ENCODE data around the gene RAB43.

The RAB43 gene

DNA sequence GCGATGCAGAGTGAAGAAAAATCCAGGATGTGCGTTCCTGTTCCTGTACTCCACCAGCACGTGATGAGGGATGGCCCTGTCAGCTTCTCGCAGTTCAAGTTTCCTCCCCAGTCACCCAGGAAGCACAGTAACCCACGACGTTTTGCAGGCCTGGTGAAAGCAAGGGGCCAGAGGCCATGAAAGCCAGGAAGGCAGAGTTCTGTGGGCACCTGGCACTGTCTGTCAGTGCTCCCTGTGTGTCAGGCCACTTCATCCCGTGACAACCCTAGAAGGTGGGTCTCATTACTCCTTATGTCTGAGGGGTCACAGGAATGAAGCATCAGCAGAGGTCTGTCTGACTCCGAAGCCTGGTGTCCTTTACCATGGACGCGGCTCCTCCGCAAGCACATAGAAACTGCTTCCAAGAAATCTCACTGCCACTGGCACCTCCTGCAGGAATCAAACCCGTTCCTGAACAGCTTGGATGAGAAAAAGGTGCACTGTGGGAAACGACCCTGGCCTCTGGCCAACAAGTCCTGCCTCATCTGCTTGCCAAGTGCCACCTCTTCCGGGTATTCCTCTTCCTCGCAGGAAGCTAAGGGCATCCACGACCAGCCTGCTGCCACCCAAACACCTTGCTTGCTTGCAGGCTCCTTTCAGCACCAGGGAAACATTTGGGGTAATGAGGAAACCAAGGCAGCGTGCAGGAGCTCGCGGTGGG lies 14.6 kb downstream of the RAB43 start:
- no peaks in the 10 kb centered on the region for H3K36me3 ChIP-seq (ENCODE audit: low read depth)
- no peak overlapping the region for H3K27ac ChIP-seq (ENCODE audit: poor library complexity, severe bottlenecking)
- TF ChIP-seq CTCF (IDR thresholded peaks at IDR 0.05; ENCODE audit: poor library complexity, severe bottlenecking), result no peak
- DNase-seq (ENCODE audit: low spot score), result no peak
- ATAC-seq (ENCODE audit: low read depth), result no peak
- no peaks in the 10 kb centered on the region for H3K9me3 ChIP-seq (ENCODE audit: severe bottlenecking)
- no peaks in the 10 kb centered on the region for H3K27me3 ChIP-seq (ENCODE audit: insufficient read depth, poor library complexity, severe bottlenecking)
- no peak overlapping the region for H3K4me3 ChIP-seq (ENCODE audit: severe bottlenecking)
- H3K4me1 ChIP-seq (ENCODE audit: insufficient read depth, poor library complexity, severe bottlenecking), result no peaks in the 10 kb centered on the region

GRCh38 chr3:129106320-129106719 lies 15.3 kb downstream of the RAB43 start:
- Histone ChIP-seq H3K27me3 (ENCODE audit: insufficient read depth, poor library complexity, severe bottlenecking) (no peaks in the 10 kb centered on the region), H3K27ac (ENCODE audit: poor library complexity, severe bottlenecking) (no peak overlapping the region), H3K36me3 (ENCODE audit: low read depth) (no peaks in the 10 kb centered on the region), H3K9me3 (ENCODE audit: severe bottlenecking) (no peaks in the 10 kb centered on the region), H3K4me1 (ENCODE audit: insufficient read depth, poor library complexity, severe bottlenecking) (no peaks in the 10 kb centered on the region), H3K4me3 (ENCODE audit: severe bottlenecking) (no peak overlapping the region)
- DNase-seq (ENCODE audit: low spot score), result no peak
- ATAC-seq (ENCODE audit: low read depth), result no peak
- no peak for TF ChIP-seq CTCF (IDR thresholded peaks at IDR 0.05; ENCODE audit: poor library complexity, severe bottlenecking)

DNA sequence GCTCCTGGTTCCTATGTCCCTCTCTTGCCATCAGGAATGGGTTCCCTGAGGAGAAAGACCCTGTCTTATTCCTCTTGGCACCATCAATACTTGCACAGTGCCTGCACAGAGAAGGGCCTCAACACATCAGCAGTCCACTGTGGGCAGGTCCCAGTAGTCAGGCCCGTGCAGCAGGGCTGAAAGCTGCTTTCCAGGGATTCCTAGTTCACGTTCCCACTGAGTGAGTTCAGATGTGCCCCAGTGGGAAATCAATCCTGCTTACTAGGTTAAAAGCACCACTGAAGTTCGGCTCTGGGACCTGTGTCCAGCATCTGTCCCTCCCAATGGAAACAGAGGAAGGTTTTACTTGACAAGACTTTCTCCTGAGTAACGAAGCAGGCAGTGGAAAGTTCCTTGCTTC lies 15.7 kb downstream of the RAB43 start:
- Histone ChIP-seq H3K36me3 (ENCODE audit: low read depth) (no peaks in the 10 kb centered on the region), H3K4me3 (ENCODE audit: severe bottlenecking) (no peak overlapping the region), H3K4me1 (ENCODE audit: insufficient read depth, poor library complexity, severe bottlenecking) (no peaks in the 10 kb centered on the region), H3K27ac (ENCODE audit: poor library complexity, severe bottlenecking) (no peak overlapping the region), H3K9me3 (ENCODE audit: severe bottlenecking) (no peaks in the 10 kb centered on the region), H3K27me3 (ENCODE audit: insufficient read depth, poor library complexity, severe bottlenecking) (no peaks in the 10 kb centered on the region)
- no peak for TF ChIP-seq CTCF (IDR thresholded peaks at IDR 0.05; ENCODE audit: poor library complexity, severe bottlenecking)
- no peak for ATAC-seq (ENCODE audit: low read depth)
- no peak for DNase-seq (ENCODE audit: low spot score)

DNA sequence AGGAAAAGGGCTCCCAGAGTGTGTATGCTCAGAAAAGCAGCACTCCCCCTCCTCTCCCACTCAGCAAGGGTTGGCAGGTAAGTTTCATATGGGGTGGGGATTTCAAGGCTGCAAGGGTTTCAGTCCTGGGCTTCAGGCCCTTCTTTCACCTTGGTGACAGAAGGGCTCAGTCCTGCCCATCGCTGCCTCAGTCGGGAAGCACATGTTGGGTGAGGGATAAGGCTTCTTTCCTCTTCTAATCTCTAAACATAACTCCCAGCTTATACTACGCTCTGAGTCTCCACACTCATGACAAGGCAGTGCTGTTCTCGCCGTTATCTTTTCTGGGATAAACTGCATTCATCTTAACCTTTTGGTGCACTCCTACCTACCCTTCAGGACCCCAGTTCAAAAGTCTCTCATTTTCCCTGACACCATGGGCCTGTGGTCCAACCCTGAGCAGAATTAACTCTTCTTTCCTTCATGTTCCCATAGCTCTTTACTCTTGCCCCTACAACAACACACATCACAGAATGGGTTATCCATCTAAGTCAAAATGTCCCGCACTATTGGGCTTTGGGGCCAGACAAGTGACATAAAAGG lies 17.0 kb downstream of the RAB43 start:
- Histone ChIP-seq H3K4me1 (ENCODE audit: insufficient read depth, poor library complexity, severe bottlenecking) (no peaks in the 10 kb centered on the region), H3K27me3 (ENCODE audit: insufficient read depth, poor library complexity, severe bottlenecking) (no peaks in the 10 kb centered on the region), H3K36me3 (ENCODE audit: low read depth) (0 out of 2 replicates have a peak, but pooled peaks cover 3% of the 10 kb centered on the region), H3K27ac (ENCODE audit: poor library complexity, severe bottlenecking) (no peak overlapping the region), H3K9me3 (ENCODE audit: severe bottlenecking) (no peaks in the 10 kb centered on the region), H3K4me3 (ENCODE audit: severe bottlenecking) (no peak overlapping the region)
- ATAC-seq (ENCODE audit: low read depth) (no peak), DNase-seq (ENCODE audit: low spot score) (no peak)
- TF ChIP-seq CTCF (IDR thresholded peaks at IDR 0.05; ENCODE audit: poor library complexity, severe bottlenecking), result no peak

DNA sequence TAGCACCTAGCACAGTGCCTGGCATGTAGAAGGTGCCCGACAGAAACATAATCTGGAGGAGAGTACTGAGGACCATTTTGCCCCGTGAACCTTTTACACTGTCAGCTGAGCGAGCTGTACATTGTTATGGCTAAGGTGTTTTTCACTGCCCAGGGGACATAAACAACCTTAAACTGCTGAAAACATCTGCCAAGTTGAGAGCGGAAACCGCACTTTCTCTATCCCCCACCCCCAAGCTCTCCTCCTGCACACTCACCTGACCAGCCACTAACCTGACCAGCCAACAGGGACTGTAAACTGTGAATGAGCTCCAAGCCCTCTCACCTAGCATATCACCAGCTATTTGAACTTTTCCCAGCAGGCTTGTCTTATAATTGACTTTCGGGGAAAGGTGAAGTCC lies 17.6 kb downstream of the RAB43 start:
- no peak overlapping the region for H3K4me3 ChIP-seq (ENCODE audit: severe bottlenecking)
- 0 out of 2 replicates have a peak, but pooled peaks cover 6% of the 10 kb centered on the region for H3K36me3 ChIP-seq (ENCODE audit: low read depth)
- H3K9me3 ChIP-seq (ENCODE audit: severe bottlenecking), result no peaks in the 10 kb centered on the region
- no peak for TF ChIP-seq CTCF (IDR thresholded peaks at IDR 0.05; ENCODE audit: poor library complexity, severe bottlenecking)
- no peaks in the 10 kb centered on the region for H3K4me1 ChIP-seq (ENCODE audit: insufficient read depth, poor library complexity, severe bottlenecking)
- no peak overlapping the region for H3K27ac ChIP-seq (ENCODE audit: poor library complexity, severe bottlenecking)
- H3K27me3 ChIP-seq (ENCODE audit: insufficient read depth, poor library complexity, severe bottlenecking), result no peaks in the 10 kb centered on the region
- DNase-seq (ENCODE audit: low spot score) (no peak), ATAC-seq (ENCODE audit: low read depth) (no peak)
